ENCODE results near the gene SIX2.

GRCh38 chr2:45007961-45008295 is 1.3 kb downstream of the SIX2 start:
- TF ChIP-seq ZFX (IDR thresholded peaks at IDR 0.05; ENCODE audit: borderline replicate concordance) = no peak
- no peak for TF ChIP-seq CTCF (IDR thresholded peaks at IDR 0.05)

Data from 22Rv1 (cell line).